ENCODE data around the gene ORC1.

GRCh38 chr1:52367272-52367671 is 37.0 kb downstream of the ORC1 start:
- TF ChIP-seq, protein P1, sequence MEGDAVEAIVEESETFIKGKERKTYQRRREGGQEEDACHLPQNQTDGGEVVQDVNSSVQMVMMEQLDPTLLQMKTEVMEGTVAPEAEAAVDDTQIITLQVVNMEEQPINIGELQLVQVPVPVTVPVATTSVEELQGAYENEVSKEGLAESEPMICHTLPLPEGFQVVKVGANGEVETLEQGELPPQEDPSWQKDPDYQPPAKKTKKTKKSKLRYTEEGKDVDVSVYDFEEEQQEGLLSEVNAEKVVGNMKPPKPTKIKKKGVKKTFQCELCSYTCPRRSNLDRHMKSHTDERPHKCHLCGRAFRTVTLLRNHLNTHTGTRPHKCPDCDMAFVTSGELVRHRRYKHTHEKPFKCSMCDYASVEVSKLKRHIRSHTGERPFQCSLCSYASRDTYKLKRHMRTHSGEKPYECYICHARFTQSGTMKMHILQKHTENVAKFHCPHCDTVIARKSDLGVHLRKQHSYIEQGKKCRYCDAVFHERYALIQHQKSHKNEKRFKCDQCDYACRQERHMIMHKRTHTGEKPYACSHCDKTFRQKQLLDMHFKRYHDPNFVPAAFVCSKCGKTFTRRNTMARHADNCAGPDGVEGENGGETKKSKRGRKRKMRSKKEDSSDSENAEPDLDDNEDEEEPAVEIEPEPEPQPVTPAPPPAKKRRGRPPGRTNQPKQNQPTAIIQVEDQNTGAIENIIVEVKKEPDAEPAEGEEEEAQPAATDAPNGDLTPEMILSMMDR (IDR thresholded peaks at IDR 0.05) = no peak
- TF ChIP-seq POLR2A (IDR thresholded peaks at IDR 0.05) (no peak), EP300 (IDR thresholded peaks at IDR 0.05) (no peak), POLR2AphosphoS5 (IDR thresholded peaks at IDR 0.05) (no peak)

All from suprapubic skin (tissue), 4 donors.